AG20443 (cell line): ENCODE results near the gene CYP4F3.
"Not testable (repeated sequence)": the region's sequence is repeated elsewhere in the genome, so short reads cannot be mapped to it uniquely, and the experiment has no call there.

Experiments
- DNase-seq: peaks from one replicate; pipeline ENCODE4 v3.0.0; 2012; ENCODE audit warnings: low spot score, mixed read lengths

The CYP4F3 gene

DNA sequence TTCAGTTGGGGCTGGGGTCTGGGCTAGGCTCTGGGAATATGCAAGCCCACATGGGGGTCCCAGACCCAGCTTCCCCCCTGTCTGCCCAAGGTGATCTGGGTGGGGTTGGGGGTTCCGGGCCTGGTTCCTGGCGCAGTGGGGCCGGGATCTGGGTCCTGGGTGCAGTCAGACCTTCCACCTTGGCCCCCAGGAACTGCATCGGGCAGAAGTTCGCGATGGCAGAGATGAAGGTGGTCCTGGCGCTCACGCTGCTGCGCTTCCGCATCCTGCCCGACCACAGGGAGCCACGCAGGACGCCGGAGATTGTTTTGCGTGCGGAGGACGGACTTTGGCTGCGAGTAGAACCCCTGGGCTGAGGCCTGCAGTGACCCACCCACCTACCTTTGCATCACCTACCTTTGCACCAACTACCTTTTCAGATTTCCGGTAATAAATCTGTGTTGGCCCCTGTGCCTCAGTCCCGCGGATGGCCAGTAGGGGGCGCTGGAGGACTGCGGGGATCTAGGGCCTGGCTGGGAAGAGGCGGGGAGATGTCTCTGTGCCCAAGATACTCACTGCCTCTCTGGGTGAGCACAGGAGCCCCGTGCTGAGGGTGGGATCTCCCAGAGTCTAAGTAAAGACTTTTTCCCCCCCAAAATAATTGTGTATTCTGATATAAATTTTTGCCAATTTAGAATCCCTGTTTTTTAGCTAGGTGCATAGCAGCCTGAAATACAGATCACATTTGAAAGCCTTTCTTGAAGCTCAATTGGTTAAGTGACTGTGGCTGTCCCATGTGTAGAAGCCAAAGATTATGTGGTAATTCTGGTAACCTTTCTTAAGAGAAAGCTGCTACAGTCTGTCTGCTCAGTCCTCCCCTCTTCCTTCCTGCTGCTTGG, 11.5 kb upstream of the CYP4F3 start:
- DNase-seq: peak; percentile 88

DNA sequence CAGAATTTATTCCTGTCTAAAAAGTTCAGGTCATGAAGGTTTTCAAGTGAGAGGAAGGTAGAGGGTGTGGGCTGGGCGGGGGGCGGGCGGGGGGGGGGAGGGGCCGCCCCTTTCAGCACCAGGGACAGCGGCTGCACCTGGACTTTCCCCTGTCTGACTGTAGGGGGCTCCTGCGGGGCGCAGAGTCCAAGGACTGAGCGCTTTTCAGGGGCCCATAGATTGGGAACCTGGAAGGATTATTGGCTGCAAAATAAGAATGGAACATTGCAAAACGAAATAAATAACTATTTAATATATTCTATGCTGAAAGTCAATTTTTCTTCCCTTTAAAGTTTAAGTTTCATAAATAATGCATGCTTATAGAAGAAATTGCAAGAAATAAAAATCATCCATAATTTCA, 8.9 kb upstream of the CYP4F3 start:
- DNase-seq: peak; percentile 41

DNA sequence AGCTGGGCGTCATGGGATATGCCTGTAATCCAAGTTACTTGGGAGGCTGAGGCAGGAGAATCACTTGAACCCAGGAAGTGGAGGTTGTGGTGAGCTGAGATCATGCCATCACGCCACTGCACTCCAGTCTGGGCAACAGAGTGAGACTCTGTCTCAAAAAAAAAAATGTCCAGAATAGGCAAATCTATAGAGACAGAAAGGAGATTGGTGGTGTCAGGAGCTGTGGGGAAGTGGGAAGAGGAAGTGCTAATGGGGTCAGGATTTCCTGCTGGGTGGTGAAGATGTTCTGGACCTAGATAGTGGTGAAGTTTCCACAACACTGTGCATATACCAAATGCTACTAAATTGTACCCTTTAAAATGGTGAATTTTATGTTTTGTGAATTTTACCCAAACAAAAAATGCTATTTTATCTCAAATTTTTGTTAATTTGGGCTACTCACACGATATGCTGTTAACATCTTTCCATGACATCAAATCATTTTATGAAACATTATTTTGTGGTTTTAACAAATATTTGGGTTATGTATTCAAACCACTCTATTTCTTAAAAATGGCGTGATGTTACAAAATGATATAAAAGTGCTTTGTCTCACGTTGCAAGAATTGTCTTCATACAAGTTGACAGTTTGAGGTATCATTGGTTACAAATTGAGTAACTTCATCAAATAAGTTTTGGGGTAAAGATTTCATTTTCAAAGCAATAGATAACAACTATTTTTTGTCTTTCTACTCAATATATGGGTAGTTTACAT, 7.4 kb upstream of the CYP4F3 start:
- DNase-seq: no peak

DNA sequence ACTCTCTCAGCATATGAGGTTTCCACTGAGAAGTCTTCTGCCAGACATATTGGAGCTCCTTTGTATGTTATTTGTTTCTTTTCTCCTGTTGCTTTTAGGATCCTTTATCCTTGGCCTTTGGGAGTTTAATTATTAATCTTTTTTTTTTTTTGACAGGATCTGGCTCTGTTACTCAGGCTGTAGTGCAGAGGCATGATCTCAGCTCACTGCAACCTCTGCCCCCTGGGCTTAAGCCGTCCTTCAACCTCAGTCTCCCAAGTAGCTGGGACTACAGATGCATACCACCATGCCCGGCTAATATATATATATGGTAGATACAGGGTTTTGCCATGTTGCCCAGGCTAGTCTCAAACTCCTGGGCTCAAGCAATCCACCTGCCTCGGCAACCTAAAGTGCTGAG, 6.6 kb upstream of the CYP4F3 start:
- no peak for DNase-seq

DNA sequence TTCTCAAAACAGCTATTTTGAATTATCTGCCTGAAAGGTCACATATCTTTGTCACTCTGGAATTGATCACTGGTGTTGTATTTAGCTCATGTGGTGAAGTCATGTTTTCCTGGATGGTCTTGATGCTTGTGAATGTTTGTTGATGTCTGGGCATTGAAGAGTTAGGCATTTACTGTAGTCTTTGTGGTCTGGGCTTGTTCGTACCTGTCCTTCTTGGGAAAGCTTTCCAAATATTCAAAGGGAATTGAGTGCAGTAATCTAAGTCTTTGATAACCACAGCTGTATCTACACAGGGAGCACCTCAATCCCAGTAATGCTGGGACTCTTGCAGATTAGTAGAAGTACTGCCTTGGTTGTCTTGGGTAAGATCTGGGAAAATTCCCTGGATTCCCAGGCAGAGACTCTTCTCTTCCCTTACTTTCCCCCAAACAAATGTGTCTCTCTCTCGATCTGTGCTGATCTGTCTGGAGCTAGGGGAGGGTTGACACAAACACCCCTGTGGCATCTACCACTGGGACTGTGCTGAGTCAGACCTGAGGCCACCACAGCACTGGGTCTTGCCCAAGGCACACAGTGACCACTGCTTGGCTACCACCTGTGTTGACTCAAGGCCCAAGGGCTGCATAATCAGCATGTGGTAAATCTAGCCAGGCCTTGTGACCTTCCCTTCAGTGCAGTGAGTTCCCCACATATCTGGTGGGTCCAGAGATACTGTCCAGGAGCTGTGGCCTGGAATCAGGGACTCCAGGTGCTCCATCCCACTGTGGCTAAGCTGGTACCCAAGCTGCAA, 5.5 kb upstream of the CYP4F3 start:
- no peak for DNase-seq

DNA sequence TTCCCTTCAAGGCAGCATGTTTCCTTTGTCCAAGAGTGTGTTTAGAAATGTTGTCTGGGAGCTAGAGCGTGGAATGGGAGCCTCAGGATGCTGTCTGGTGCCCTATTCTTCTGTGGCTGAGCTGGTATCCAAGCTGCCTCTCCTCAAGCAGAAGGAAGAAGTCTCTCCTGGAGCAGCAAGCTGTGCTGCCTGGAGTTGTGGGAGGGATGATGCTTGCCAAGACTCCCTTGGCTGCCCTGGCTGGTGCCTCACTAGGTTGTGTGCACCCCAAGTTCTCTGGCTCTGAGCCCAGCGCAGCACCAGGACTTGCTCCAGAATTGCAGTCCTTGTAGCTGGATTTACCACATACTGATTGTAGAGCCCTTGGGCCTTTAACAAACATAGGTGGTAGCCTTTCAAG, 4.7 kb upstream of the CYP4F3 start:
- DNase-seq: no peak

DNA sequence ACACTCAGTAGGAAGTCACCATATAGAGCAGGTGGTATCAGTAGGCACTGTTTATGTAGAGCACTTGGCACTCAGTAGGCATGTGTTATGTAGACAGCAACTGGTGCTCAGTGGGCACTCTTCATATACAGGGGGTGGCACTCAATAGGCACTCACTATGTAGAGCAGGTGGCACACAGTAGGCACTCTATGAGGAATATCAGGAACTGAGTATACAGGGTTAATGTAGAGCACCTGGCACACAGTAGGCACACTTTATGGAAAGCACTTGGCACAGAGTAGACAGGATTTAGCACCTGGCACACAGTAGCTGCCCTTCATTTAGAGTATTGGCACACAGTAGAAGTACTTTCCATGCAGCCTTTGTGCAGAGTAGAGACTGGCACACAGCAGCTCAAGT, 1.1 kb upstream of the CYP4F3 start:
- DNase-seq: no peak

DNA sequence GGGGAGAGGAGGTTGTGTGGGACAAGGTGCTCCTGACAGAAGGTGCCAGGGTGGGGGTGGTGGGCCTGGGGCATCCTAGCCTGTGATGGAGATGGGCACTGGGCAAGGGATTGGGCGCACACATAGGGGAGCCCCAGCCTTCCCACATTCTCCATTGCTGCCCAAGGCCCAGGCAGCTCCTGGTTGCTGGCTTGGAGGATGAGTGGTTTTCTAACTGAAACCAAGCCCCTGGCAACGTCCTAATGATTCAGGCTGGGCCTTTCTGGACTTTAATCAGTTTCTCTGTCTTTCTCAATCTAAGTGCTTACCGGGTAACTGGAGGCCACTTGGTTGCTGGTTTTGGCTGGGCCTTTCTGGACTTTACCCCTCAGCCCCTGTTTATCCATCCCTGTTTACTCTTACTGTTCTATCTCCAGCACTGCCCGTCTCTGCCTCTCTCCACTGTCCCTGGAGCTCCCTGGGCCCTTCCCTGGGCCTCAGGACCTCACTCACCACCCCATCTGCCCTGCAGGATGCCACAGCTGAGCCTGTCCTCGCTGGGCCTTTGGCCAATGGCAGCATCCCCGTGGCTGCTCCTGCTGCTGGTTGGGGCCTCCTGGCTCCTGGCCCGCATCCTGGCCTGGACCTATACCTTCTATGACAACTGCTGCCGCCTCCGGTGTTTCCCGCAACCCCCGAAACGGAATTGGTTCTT, 354 bp downstream of the CYP4F3 start:
- DNase-seq: no peak

DNA sequence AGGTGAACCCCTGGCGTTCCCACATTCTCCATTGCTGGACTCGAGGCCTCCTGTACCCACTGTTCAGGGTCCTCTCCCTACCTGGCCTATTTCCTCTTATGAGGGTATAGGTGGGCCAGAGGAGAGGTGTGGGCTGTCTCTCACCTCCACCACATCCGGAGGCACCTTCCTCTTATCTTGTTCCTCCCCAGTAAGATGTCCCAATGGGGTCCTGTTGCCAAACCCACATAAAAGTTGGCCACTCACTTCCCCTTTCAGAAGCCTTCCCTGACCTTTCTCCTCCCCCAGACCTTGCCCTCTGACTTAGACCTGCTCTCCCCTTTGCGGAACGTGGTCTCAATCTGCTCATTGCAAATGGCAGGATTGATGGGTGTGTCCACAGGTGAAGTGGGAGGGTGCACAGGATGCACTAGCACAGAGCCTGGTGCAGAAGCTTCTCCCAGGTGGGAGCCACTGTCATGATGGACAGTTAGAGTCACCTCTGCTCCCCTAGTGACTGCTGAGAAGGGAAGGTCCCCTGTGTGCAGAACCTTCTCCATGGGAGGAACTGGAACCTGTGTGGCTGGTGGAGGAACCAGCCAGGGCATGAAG, 1.3 kb downstream of the CYP4F3 start:
- no peak for DNase-seq

DNA sequence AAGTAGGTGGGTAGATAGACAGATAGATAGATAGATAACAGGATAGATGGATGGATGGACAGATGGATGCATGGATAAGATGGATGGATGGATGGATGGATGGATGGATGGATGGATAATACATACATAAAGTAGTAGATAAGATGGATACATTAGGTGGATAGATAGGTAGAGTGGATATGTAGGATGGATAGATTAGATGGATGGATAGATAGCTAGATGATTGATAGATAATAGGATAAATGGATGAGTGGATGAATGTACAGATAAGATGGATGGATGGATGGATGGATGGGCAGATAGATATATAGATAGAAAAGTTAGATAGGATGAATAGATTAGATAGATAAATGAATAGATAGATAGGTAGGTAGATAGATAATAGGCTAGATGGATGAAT, 2.1 kb downstream of the CYP4F3 start:
- no peak for DNase-seq

DNA sequence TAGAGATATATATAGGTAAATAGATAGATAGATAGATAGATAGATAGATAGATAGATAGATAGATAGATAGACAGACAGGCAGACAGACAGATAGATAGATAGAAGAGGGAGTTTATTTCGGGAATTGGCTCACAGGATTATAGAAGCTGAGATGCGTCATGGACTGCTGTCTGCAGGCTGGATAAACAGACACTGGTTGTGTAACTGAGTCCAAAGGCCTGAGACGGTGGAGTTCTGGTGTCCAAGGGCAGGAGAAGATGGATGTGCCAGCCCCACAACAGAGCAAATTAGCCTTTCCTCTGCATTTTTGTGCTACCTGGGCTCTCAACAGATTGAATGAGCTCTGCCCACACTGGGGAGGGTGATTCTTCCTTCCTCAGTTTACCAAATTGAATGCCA, 2.7 kb downstream of the CYP4F3 start:
- DNase-seq: no peak

DNA sequence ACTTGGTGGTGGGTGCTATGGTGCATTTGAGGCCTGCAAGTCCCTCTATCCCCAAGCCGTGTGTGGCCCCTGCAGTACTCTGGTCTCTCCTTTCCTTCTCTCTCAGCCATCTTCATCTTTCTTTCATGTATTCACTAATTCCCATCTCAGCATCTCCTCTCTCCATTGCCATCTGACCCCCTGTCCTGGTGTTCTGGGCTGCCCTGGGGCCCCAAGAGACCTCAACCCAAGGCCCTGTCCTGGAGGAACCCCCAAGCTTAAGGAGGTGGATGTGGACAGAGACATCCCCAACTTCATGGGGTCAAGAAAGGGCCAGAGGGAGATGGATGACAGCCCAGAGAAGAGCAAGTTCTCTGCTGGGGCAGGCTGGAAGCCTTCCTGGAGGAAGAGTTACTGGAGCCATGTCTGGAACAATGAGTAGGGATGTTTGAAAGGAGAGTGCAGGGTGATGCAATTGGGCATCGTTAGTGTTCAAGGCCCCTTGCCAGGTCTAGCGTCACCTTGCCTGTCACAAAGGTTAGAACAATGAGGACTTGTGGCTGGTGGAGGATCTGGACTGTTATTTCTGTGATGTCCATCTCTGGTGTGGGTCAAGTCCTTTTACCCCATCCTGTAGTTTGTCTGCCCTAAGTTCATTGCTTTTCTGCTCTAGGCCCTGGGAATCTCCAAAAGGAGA, 3.5 kb downstream of the CYP4F3 start:
- DNase-seq: no peak

DNA sequence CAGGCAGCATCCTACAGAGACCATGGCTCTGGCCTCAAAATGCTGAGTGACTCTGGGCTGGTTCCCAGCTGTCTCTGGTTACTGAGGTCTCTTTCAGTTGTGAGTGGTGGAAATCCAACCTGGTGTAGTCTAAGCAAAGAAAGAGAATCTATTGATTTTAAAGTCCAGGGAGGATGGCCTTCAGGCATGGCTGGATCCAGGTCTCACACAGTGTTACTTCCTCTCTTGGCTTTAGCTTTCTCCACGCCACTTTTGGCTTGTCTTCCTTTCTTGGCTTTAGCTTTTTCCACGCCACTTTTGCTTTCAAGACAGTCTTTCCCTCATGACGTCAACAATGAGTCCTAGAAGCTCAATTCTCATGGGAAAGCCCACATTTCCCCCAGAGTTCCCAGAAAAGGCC, 4.1 kb downstream of the CYP4F3 start:
- DNase-seq: no peak

DNA sequence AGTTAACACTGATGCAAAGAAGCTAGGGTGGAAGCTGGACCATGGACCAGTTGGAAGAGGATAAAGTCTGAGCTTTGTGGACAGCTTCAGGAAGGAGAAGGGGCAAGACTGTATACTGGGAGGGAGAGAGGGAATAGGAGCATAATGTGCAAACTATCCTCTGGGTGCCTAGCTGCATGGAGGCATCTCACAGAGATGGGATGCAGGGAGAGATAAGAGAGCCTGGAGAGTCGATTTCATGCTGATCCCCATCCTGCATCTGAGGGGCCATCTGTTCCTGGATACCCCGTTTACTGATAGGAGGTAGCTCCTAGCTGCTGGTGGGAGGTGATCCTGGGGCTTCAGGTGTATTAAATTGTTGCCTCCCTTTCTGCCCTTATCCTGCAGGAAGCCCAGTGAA, 8.8 kb downstream of the CYP4F3 start:
- DNase-seq: no peak

DNA sequence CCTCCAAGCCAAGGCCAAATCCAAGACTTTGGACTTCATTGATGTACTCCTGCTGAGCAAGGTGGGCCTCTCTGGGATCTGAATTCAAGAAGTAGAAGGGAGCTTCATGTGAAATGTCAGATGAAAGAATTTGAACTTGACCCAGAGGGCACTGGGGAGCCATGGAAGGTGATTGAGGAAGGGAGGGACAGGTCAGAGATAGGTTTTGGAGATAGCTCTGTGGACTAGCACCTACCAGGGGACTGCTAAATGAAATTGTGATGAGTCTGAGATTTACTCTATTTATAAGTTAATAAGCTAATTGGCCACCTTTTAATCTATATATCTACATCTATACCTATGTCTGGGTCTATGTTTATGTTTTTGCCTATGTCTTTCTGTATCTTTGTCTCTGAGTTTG, 9.4 kb downstream of the CYP4F3 start:
- DNase-seq: not testable (repeated sequence)

DNA sequence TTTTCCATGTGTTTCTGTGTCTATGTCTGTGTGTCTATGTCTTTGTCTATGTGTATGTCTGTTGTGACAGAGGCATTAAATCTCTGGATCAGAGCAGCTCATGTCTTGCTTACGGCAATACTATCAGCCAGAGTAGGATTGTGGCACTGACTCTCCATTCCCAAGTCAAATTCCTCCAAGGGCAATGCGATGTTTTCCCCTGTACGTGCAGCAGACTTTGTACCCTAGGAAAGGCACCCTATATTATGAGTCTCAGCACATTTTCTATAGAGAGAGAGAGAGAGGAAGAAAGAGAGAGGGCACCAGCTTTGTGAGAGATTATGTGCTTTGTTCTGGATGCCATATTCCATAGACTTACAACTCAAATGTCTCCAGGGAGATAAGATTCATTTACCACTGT, 11.1 kb downstream of the CYP4F3 start:
- no peak for DNase-seq

DNA sequence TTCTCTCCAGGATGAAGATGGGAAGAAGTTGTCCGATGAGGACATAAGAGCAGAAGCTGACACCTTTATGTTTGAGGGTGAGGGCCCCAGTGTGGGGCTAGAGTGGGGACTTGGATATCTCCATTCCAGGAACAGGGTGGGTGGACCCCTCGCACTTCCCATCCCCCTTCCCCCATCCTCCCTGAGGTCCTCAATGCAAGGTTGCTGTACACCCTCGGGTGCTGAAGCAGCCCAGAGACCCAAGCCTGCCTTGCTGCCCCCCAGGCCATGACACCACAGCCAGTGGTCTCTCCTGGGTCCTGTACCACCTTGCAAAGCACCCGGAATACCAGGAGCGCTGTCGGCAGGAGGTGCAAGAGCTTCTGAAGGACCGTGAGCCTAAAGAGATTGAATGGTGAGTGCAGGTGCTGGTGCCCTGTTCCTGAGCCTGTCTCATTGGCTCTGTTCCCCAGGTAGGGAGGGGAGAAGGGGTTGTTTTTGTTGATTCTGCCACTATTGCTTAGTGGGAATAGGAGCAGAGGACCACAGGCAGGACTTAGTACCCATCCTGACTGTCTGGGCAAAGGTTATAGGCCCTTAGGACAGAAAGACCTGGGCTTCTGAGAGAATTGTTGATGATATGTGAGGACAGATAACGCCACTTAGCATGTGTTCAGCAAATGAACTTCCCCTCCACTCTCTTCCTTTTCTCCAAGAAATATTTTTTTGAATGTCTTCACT, 12.0 kb downstream of the CYP4F3 start:
- DNase-seq: no peak

DNA sequence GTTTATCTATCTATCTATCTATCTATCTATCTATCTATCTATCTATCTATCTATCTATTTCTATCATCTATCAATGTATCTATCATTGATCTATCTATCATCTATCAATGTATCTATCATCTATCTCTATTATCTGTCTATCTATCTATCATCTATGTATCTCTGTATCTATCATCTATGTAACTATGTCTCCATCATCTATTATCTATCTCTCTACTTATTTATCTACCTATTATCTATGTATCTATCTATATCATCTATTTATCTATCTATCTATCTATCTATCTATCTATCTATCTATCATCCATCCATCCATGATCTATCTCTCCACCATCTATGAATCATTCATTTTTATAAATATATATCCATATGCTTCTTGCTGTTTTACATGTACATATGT, 15.8 kb downstream of the CYP4F3 start:
- no peak for DNase-seq

DNA sequence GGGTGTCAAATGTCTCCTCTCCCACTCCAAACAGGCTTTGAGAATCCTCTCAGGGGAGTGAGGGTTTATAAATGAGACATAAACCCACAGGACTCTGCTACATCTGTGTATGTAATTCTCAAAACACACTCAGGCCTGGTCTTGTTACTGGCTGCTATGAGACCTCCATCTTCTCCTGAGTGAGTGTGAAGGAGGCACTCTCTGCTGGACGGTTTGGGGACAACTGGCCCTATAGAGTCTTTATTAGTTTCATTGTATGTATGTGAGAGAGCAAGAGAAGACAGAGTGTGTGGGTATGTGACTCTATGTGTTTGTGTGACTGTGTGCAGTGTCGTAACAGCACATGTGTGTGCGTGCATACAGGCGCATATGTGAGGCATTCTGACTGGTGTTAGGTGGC, 22.6 kb downstream of the CYP4F3 start:
- DNase-seq: no peak

DNA sequence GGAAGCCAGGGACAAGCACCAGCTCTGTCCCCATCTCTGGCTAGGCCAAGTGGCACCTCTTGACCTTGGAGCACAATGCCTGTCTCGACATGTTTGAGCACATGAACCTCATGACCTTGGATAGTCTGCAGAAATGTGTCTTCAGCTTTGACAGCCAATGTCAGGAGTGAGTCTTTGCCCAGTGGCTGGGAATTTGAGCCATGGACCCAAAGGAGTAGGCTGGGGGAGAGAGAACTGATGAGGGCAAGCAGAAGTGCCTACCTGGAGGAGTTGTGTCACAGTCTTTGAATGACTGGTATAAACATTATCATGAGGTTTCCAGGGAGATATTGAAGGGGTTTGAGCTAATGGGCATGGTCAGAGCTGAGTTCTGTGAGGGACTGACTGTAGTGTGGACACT, 25.5 kb downstream of the CYP4F3 start:
- no peak for DNase-seq

DNA sequence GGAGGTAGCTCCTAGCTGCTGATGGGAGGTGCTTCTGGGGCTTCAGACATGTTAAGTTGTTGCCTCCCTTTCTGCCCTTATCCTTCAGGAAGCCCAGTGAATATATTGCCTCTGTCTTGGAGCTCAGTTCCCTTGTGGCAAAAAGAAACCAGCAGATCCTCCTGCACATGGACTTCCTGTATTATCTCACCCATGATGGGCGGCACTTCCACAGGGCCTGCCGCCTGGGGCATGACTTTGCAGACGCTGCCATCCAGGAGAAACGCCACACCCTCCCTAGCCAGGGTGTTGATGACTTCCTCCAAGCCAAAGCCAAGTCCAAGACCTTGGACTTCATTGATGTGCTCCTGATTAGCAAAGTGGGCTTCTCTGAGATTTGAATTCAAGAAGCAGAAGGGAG, 26.2 kb downstream of the CYP4F3 start:
- DNase-seq: no peak
